Body of pancreas (tissue), 4 donors: ENCODE results near the gene CAMK2B. TPM values are rescaled to one million over a fixed set of nuclear protein-coding genes. Genes with fewer than 3 reads are reported as not detected.

Experiments used
- ATAC-seq: fragments of 150-250 bp; one replicate; pipeline ENCODE4 v1.9.1; 2016
- DNase-seq, 4 donors: peaks; one replicate each; pipeline ENCODE4 v3.0.0-alpha.2; 2019
- H3K27ac ChIP-seq, 4 donors: fragments of 200-600 bp; sonication (generic); 1 replicate in 3 of 4; 2 replicates in 1 of 4; pipeline versions ENCODE4 v1.5.1 to v1.6.1; 2016 to 2019; ENCODE audit warnings: mild to moderate bottlenecking in 1 of 4, mixed read lengths in 1 of 4, moderate library complexity in 1 of 4
- H3K27me3 ChIP-seq, 2 donors: fragments of 200-600 bp; sonication (generic); one replicate each; pipeline ENCODE4 v1.6.0; 2016; ENCODE audit warnings: mild to moderate bottlenecking in 1 of 2
- H3K36me3 ChIP-seq, 2 donors: fragments of 200-600 bp; sonication (generic); replicated peaks in 1 of 2; 2 replicates each; pipeline ENCODE4 v1.5.1; 2016; ENCODE audit warnings: low read depth in 2 of 2; ENCODE audit not compliant: insufficient read depth in 1 of 2
- H3K4me1 ChIP-seq: fragments of 200-600 bp; sonication (generic); one replicate; pipeline ENCODE4 v1.6.0; 2016
- H3K4me3 ChIP-seq, 2 donors: fragments of 200-600 bp; sonication (generic); 1 replicate in 1 of 2; 2 replicates in 1 of 2; pipeline ENCODE4 v1.5.1; 2016 to 2019
- H3K9me3 ChIP-seq, 3 donors: fragments of 200-600 bp; sonication (generic); 1 replicate in 2 of 3; 2 replicates in 1 of 3; pipeline ENCODE4 v1.5.1; 2016
- POLR2A ChIP-seq, 3 donors: fragments of 450-650 bp; IDR thresholded peaks; one replicate each; pipeline ENCODE4 v1.6.1; 2016; ENCODE audit warnings: antibody characterized with exemption in 3 of 3, mild to moderate bottlenecking in 2 of 3
- WGBS, 2 donors: methylation state at CpG; one replicate each; pipeline ENCODE4 v1.1.5; 2017; 5-methylcytosine and 5-hydroxymethylcytosine counted together
- intact Hi-C: fragments of 100-400 bp; cut with DNase I; formaldehyde crosslinking; loops from one replicate; pipeline ENCODE4 v1.15.1; 2023
- total RNA-seq, 2 donors: library from RNA; depleted of rRNA; stranded (reverse); fragments of >200 nt; gene quantifications; one replicate each; pipeline ENCODE4 v1.1.0, GENCODE V29; 2016
- TF ChIP-seq, protein P1 (sequence below), 7 experiments: fragments of 450-650 bp in 4 of 7; fragments of 200-600 bp in 3 of 7; sonication (generic) in 3 of 7; IDR thresholded peaks; one replicate each; pipeline ENCODE4 v1.5.1; 2016 to 2019; ENCODE audit warnings: antibody characterized with exemption in 7 of 7

Gene CAMK2B
- total RNA-seq, 2 donors from 2014 or later = 0.52 to 7.6 TPM

DNA sequence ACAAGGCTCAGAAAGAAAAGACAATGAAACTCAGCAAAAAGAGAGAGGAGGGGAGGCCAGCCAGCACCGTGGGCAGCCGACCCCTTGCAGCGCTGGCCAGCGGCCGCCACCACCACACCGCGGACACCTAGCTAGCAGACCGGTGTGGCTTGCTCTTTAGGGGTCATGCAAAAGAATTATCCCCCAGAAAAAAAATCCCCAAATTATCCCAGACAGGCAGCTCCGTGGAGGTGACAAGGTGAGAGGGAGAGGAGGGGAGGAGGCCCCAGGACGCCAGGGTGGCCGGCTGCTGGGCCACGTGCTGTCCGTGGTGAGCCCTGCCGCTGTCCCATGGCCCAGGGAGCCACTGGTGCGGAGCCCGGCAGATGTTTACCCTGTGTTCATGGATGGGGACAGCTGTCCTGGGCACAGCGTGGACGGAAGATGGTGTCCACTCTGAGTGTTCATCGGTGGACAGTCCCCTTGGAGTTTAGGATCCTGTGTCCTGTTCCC lies 108.1 kb downstream of the CAMK2B start:
- H3K4me3 ChIP-seq = no peak overlapping the region
- ATAC-seq (no peak), DNase-seq (no peak)
- H3K36me3 ChIP-seq = no peaks in the 10 kb centered on the region
- H3K27ac ChIP-seq = no peak overlapping the region
- no peaks in the 10 kb centered on the region for H3K4me1 ChIP-seq
- H3K27me3 ChIP-seq = no peaks in the 10 kb centered on the region
- TF ChIP-seq, protein P1, sequence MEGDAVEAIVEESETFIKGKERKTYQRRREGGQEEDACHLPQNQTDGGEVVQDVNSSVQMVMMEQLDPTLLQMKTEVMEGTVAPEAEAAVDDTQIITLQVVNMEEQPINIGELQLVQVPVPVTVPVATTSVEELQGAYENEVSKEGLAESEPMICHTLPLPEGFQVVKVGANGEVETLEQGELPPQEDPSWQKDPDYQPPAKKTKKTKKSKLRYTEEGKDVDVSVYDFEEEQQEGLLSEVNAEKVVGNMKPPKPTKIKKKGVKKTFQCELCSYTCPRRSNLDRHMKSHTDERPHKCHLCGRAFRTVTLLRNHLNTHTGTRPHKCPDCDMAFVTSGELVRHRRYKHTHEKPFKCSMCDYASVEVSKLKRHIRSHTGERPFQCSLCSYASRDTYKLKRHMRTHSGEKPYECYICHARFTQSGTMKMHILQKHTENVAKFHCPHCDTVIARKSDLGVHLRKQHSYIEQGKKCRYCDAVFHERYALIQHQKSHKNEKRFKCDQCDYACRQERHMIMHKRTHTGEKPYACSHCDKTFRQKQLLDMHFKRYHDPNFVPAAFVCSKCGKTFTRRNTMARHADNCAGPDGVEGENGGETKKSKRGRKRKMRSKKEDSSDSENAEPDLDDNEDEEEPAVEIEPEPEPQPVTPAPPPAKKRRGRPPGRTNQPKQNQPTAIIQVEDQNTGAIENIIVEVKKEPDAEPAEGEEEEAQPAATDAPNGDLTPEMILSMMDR (IDR thresholded peaks at IDR 0.05) = no peak
- no peak for TF ChIP-seq POLR2A (IDR thresholded peaks at IDR 0.05)
- no peaks in the 10 kb centered on the region for H3K9me3 ChIP-seq
- intact Hi-C loops = no loop called here
- 82 to 84% methylated on average over 19 of the region's 19 CpGs for WGBS, 2 donors

DNA sequence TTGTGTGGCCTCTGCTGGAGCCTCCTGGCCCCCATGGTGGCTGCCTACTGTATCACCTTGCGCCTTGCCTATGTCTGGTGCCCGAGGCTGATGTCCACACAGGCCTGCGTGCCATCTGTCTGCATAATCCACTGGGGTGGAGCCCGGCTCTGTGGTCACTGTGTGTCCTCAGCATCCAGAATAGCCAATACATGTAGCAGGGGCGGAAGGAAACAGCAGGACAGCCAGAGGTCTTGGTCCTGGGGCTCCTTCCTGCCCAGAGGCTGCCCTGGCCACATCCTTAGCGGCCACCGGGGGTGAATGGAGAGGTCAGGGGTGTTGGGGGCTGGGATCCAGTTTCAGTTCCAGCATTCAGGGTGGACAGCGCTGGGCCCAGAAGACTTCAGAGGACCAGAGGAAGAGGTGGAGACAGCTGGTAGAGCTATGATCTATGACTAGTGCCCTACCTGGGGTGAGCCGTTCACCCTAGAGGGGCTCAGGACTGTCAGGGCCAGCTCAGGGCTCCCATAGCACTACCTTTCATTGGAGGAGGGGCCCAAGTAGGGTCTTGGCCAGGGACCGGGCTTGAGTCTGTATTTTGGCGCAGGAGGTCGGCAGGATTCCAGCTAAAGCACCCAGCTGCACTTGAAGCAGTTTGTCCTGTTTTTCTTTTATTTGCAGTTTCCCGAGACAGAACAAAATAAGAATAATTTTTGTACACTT lies 108.7 kb downstream of the CAMK2B start:
- 72 to 73% methylated on average over 8 to 12 of the region's 13 CpGs for WGBS, 2 donors
- intact Hi-C loops = no loop called here
- Histone ChIP-seq H3K4me1 (no peaks in the 10 kb centered on the region), H3K4me3 (no peak overlapping the region), H3K9me3 (no peaks in the 10 kb centered on the region), H3K27me3 (no peaks in the 10 kb centered on the region), H3K27ac (no peak overlapping the region), H3K36me3 (peaks cover 0 to 1% of the 10 kb centered on the region in 2 donors)
- DNase-seq = peak in 1 of 4 donors; percentile 40
- ATAC-seq = no peak
- TF ChIP-seq, protein P1 (IDR thresholded peaks at IDR 0.05) = no peak
- no peak for TF ChIP-seq POLR2A (IDR thresholded peaks at IDR 0.05)

DNA sequence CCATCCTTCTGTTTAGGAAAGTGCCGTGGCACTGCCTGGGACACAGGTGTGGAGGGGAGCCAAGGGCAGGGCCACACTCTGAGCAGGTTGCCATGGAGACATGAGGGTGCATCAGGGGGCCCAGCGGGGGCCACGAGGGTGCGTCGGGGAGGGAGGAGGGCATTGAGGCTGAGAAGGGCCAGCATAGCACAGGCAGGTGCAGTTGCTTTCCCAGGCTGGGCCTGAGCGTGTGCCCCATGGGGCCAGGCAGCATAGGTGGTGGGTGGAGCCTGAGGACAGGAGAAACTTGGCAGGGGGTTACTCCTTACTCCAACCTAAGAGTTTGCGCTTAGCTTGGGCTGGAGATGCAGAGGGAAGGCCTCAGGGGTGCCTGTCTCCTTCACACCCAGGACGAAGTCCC lies 109.4 kb downstream of the CAMK2B start:
- DNase-seq (no peak), ATAC-seq (no peak)
- Histone ChIP-seq H3K4me1 (no peaks in the 10 kb centered on the region), H3K27ac (no peak overlapping the region), H3K27me3 (no peaks in the 10 kb centered on the region), H3K4me3 (no peak overlapping the region), H3K9me3 (no peaks in the 10 kb centered on the region), H3K36me3 (peaks cover 0 to 8% of the 10 kb centered on the region in 2 donors)
- intact Hi-C loops = no loop called here
- TF ChIP-seq, protein P1 (IDR thresholded peaks at IDR 0.05) = no peak
- no peak for TF ChIP-seq POLR2A (IDR thresholded peaks at IDR 0.05)
- WGBS, 2 donors = 38 to 45% methylated on average over 4 to 8 of the region's 8 CpGs

DNA sequence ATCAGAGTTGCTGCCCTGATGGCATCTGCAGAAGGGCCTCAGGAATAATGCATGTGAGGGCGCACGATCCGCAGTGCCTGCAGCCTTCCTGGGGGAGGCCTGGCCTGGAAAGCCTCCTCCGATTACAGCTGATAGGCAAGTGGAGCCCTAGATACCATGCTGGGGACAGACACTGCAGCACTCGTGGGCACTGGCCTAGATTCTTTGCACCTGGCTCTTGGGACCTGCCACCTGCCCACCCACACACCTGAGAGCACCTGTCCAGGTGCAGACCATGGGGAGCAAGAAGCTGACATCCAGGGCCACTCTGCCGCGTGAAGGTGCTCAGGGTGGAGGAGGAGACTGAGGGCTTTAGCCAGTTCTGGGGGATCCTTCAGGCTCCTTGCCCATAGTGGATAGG lies 109.9 kb downstream of the CAMK2B start:
- Histone ChIP-seq H3K27ac (no peak overlapping the region), H3K36me3 (peaks cover 0 to 13% of the 10 kb centered on the region in 2 donors), H3K9me3 (no peaks in the 10 kb centered on the region), H3K4me1 (no peaks in the 10 kb centered on the region), H3K4me3 (no peak overlapping the region), H3K27me3 (no peaks in the 10 kb centered on the region)
- ATAC-seq (no peak), DNase-seq (no peak)
- WGBS, 2 donors = 61 to 80% methylated on average over 1 to 7 of the region's 7 CpGs
- intact Hi-C loops = no loop called here
- TF ChIP-seq POLR2A (IDR thresholded peaks at IDR 0.05) = no peak
- TF ChIP-seq, protein P1 (IDR thresholded peaks at IDR 0.05) = no peak
